Measurements from ENCODE around the gene ANKRD44. TPM values are rescaled to one million over a fixed set of nuclear protein-coding genes. Genes with fewer than 3 reads are reported as not detected.

Gene ANKRD44
- total RNA-seq, 1 experiment from 2014 or later, result 7.8 TPM

- ChIA-PET POLR2A (no interaction called here), CTCF (interaction anchor here (0.6 kb wide), 1 partner anchor 174 kb away, joined by 3 read pairs; no protein-coding TSS in a partner anchor)
- Histone ChIP-seq H3K36me3 (ENCODE audit: control insufficient read depth, insufficient read depth, low read length) (no peaks in the 10 kb centered on the region), H3K4me3 (ENCODE audit: low read depth in 2 of 2, low read length in 2 of 2) (no peak overlapping the region), H3K27me3 (ENCODE audit: control insufficient read depth, insufficient read depth, low read length) (no peaks in the 10 kb centered on the region), H3K4me1 (ENCODE audit: control insufficient read depth, insufficient read depth, low read length) (no peaks in the 10 kb centered on the region), H3K9me3 (ENCODE audit: control insufficient read depth, insufficient read depth, low read depth, low read length) (no peaks in the 10 kb centered on the region), H3K27ac (ENCODE audit: low read length) (no peak overlapping the region)
- no TSS peak for BruUV-seq (replicated peaks)
- DNase-seq (ENCODE audit: low read depth, low spot score) (no peak), ATAC-seq (no peak)
- in situ Hi-C loops (cut with HindIII; ENCODE audit: low pct_unique_long_range_greater_than_20kb, low sequenced_read_pairs), result no loop called here
- intact Hi-C loops (cut with micrococcal nuclease; ENCODE audit: unreplicated experiment), result no loop called here
- no peak for TF ChIP-seq CTCF (IDR thresholded peaks at IDR 0.05)
- no peak for TF ChIP-seq SIN3A (IDR thresholded peaks at IDR 0.05; ENCODE audit: borderline replicate concordance, insufficient read depth, low read depth, low read length)
- TF ChIP-seq REST (IDR thresholded peaks at IDR 0.05; ENCODE audit: insufficient read depth in 1 of 2, low read depth in 2 of 2, low read length in 1 of 2), result no peak
- TF ChIP-seq TCF7L2 (IDR thresholded peaks at IDR 0.05; ENCODE audit: low read depth, low read length), result no peak
- TF ChIP-seq POLR2AphosphoS5 (IDR thresholded peaks at IDR 0.05; ENCODE audit: low read depth, low read length), result no peak
These were observed 129.1 kb downstream of the ANKRD44 start for GRCh38 chr2:197181491-197181890.

GRCh38 chr2:197179744-197180498 lies 130.7 kb downstream of the ANKRD44 start:
- intact Hi-C loops (cut with micrococcal nuclease; ENCODE audit: unreplicated experiment), result no loop called here
- DNase-seq (ENCODE audit: low read depth, low spot score) (no peak), ATAC-seq (no peak)
- no peaks in the 10 kb centered on the region for H3K36me3 ChIP-seq (ENCODE audit: control insufficient read depth, insufficient read depth, low read length)
- BruUV-seq (replicated peaks), result no TSS peak
- TF ChIP-seq TCF7L2 (IDR thresholded peaks at IDR 0.05; ENCODE audit: low read depth, low read length) (no peak), CTCF (IDR thresholded peaks at IDR 0.05) (no peak), POLR2AphosphoS5 (IDR thresholded peaks at IDR 0.05; ENCODE audit: low read depth, low read length) (no peak), REST (IDR thresholded peaks at IDR 0.05; ENCODE audit: insufficient read depth in 1 of 2, low read depth in 2 of 2, low read length in 1 of 2) (no peak), SIN3A (IDR thresholded peaks at IDR 0.05; ENCODE audit: borderline replicate concordance, insufficient read depth, low read depth, low read length) (no peak)
- H3K27me3 ChIP-seq (ENCODE audit: control insufficient read depth, insufficient read depth, low read length), result no peaks in the 10 kb centered on the region
- H3K27ac ChIP-seq (ENCODE audit: low read length), result no peak overlapping the region
- POLR2A ChIA-PET, result no interaction called here
- no peaks in the 10 kb centered on the region for H3K4me1 ChIP-seq (ENCODE audit: control insufficient read depth, insufficient read depth, low read length)
- CTCF ChIA-PET, result interaction anchor here (0.6 kb wide), 1 partner anchor 708 kb away, joined by 9 read pairs; no protein-coding TSS in a partner anchor
- in situ Hi-C loops (cut with HindIII; ENCODE audit: low pct_unique_long_range_greater_than_20kb, low sequenced_read_pairs), result no loop called here
- H3K4me3 ChIP-seq (ENCODE audit: low read depth in 2 of 2, low read length in 2 of 2), result no peak overlapping the region
- H3K9me3 ChIP-seq (ENCODE audit: control insufficient read depth, insufficient read depth, low read depth, low read length), result no peaks in the 10 kb centered on the region
